Left cardiac atrium (tissue), 4 donors: ENCODE results near the gene SIX4. TPM values are rescaled to one million over a fixed set of nuclear protein-coding genes. Genes with fewer than 3 reads are reported as not detected.

ENCODE experiments used
- ATAC-seq, 2 donors: fragments of 200-7000 bp; cut with Tn5 transposase; one replicate each; pipeline ENCODE4 v1.9.1; 2020; ENCODE audit warnings: mild to moderate bottlenecking in 2 of 2, moderate library complexity in 2 of 2
- DNase-seq: peaks from one replicate; pipeline ENCODE4 v3.0.0-alpha.2; 2020
- intact Hi-C, 2 donors: fragments of 100-400 bp; cut with DNase I; formaldehyde crosslinking; loops; one replicate each; pipeline versions ENCODE4 v1.14.1 to v1.15.1; 2022 to 2023
- total RNA-seq, 2 donors: library from RNA; stranded (reverse); fragmentation: NEBNext Ultra II Directional; extraction: Animal tissue kit (Norgen Biotek cat#: 25700); gene quantifications; one replicate each; pipeline ENCODE4 v1.2.1, GENCODE V29; 2021
- donor health status: DM: no; HTN: yes; CAD: no.
- donor health status: DM: no; HTN: yes; CAD: no; lungs with severe emphysema.
- donor health status: DM: yes; HTN: yes; CAD: no.
- donor health status: Dilated cardiomyopathy.

Gene SIX4
- total RNA-seq, 2 donors from 2014 or later, result 3.3 to 3.8 TPM

- ATAC-seq (no peak), DNase-seq (no peak)
- intact Hi-C loops, result loop anchor here in 1 of 2 donors (5.0 kb wide), 1 partner anchor 40 kb away; no protein-coding TSS in a partner anchor
These were observed 46.5 kb downstream of the SIX4 start for GRCh38 chr14:60677701-60678100.

DNA sequence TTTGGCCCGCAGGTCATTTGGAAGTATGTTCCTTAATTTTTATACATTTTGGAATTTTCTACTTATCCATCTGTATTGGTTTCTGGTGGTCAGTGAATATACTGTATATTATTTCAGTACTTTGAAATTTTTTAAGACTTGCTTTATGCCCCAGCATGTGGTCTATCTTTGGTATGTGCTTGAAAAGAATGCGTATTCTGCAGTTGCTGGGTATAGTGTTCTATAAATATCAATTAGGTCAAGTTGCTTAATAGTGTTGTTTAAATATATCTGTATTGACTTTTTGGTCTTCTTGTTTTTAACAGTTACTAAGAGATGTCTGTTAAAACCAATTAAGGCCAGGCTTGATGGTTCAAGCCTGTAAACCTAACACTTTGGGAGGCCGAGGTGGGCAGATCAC is 53.2 kb downstream of the SIX4 start:
- intact Hi-C loops, result no loop called here
- ATAC-seq (no peak), DNase-seq (no peak)

DNA sequence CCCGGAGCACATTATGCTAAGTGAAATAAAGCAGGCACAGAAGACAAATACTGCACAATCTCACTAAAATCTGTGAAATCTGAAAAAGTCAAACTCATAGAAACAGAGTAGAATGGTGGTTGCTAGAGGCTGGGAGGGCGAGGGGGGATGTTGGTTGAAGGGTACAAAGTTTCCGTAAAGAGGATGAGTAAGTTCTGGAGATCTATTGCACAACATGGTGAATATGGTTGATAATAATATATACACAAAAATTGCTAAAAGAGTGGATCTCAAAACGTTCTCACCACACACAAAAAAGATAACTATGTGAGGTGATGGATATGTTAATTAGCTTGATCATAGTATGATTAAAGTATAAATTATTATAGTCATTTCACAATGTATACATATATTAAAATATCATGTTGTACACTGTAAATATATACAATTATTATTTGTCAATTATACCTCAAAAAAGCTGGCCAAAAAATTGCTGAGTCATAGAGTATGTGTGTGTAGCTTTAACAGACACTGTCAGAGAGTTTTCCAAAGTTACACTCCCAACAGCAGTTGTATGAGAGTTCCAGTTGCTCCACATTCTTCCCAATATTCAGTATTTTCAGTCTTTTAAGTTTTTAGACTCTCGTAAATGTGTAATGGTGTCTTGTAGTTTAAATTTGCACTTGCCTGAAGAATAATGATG is 55.6 kb downstream of the SIX4 start:
- ATAC-seq (no peak), DNase-seq (no peak)
- intact Hi-C loops, result no loop called here

GRCh38 chr14:60665177-60665550 is 59.0 kb downstream of the SIX4 start:
- intact Hi-C loops, result no loop called here
- ATAC-seq (no peak), DNase-seq (no peak)

GRCh38 chr14:60662982-60663381 is 61.2 kb downstream of the SIX4 start:
- intact Hi-C loops, result no loop called here
- ATAC-seq (no peak), DNase-seq (no peak)

DNA sequence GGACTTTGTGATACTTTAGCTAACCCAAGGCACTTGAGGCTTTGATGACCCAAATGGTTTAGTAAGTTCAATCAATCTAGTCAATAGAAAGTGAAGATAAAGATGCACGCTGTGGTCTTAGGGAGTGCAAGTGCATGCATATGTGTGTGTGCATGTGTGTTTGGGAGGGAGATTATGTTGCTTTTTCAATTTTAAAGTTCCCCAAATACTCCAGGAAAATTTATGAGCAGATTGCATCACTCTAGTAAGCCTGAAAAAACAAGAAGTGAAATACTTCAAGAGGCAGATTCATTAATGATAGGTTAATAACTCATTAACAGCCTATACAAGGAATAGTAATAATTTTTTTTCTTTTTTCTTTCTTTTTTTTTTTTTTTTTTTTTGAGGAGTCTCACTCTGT is 62.4 kb downstream of the SIX4 start:
- ATAC-seq (no peak), DNase-seq (no peak)
- intact Hi-C loops, result no loop called here

Other genes with a start within 250 kb of the SIX4 start
- not detected for gene C14orf39, start 238.3 kb downstream of the SIX4 start, total RNA-seq
- gene SIX6, start 215.2 kb downstream of the SIX4 start, total RNA-seq, result not detected
- under 1 TPM; 0.24 to 0.77 TPM for gene SIX1, start 74.9 kb downstream of the SIX4 start, total RNA-seq
- 10 to 100 TPM; 25.6 to 27.2 TPM for gene MNAT1, start 10.4 kb upstream of the SIX4 start, total RNA-seq